ENCODE data around the gene CADM3. TPM values are rescaled to one million over a fixed set of nuclear protein-coding genes. Genes with fewer than 3 reads are reported as not detected.

Gene CADM3
- total and polyA plus RNA-seq, 9 of the 15 experiments (the other 6 are each of a cell fraction or from before 2014, with no cell fraction given), result 0.04 TPM; not detected in 8

GRCh38 chr1:159208175-159208825 lies 36.9 kb downstream of the CADM3 start (continued):
- peak; percentile 73 for TF ChIP-seq EHMT2 (IDR thresholded peaks at IDR 0.05)
- TF ChIP-seq MIER1 (IDR thresholded peaks at IDR 0.05; ENCODE audit: low read depth), result peak; percentile 69; the same call in 1 of the 2 replicates
- no peak for TF ChIP-seq MYC (IDR thresholded peaks at IDR 0.05; ENCODE audit: low read depth, low read length)
- TF ChIP-seq MYC (CRISPR knock-in tag; IDR thresholded peaks at IDR 0.05; ENCODE audit: borderline replicate concordance, low read depth), result no peak
- TF ChIP-seq ZNF232 (CRISPR knock-in tag; IDR thresholded peaks at IDR 0.05), result no peak
- peak; percentile 14; the same call in 1 of the 2 replicates for TF ChIP-seq GABPA (tag; conservative IDR thresholded peaks at IDR 0.05; ENCODE audit: low read depth)
- TF ChIP-seq FIP1L1 (IDR thresholded peaks at IDR 0.05; ENCODE audit: low read depth, low read length, poor library complexity, severe bottlenecking), result no peak
- TF ChIP-seq SRSF3 (IDR thresholded peaks at IDR 0.05; ENCODE audit: insufficient read depth, low read length), result no peak
- TF ChIP-seq MAFK (IDR thresholded peaks at IDR 0.05; ENCODE audit: low read length), result no peak
- no peak for TF ChIP-seq ZC3H11A (IDR thresholded peaks at IDR 0.05; ENCODE audit: low read depth, low read length)
- TF ChIP-seq SMAD4 (CRISPR knock-in tag; conservative IDR thresholded peaks at IDR 0.05), result 0 out of 2 replicates have a peak, but pooled peaks have one; percentile 23
- 0 out of 2 replicates have a peak, but pooled peaks have one; percentile 34 for TF ChIP-seq ZNF175 (CRISPR knock-in tag; IDR thresholded peaks at IDR 0.05; ENCODE audit: low read depth)
